SK-N-SH (cell line): ENCODE results near the gene INPP5A. TPM values are rescaled to one million over a fixed set of nuclear protein-coding genes. Genes with fewer than 3 reads are reported as not detected.

Source experiments
- CTCF ChIA-PET: fragments of 300-600, 350-600 bp; formaldehyde crosslinking; extraction: SDS; loops from one replicate; lab custom pipeline; 2021; lab: Yijun Ruan, JAX
- POLR2A ChIA-PET: fragments of 350-600 bp; sonication (Branson Sonifier 250); formaldehyde crosslinking; extraction: SDS; loops from one replicate; lab custom pipeline; 2020; ENCODE audit warnings: antibody characterized with exemption, inconsistent platforms; lab: Yijun Ruan, JAX
- DNase-seq: peaks from one replicate; pipeline ENCODE4 v3.0.0; 2012
- H2AFZ ChIP-seq: fragments of 200-600 bp; sonication (generic); 2 replicates; pipeline ENCODE4 v1.8.1; 2016; ENCODE audit warnings: antibody characterized with exemption, mild to moderate bottlenecking, low read depth
- H3F3A ChIP-seq: fragments of 200-600 bp; sonication (generic); replicated peaks from 2 replicates; pipeline ENCODE3; 2016; ENCODE audit warnings: antibody characterized with exemption, mild to moderate bottlenecking; ENCODE audit not compliant: insufficient read depth
- H3K27ac ChIP-seq, 2 experiments: fragments of 200-500 bp in 1 of 2; fragments of 200-600 bp in 1 of 2; sonication (Bioruptor generic) in 1 of 2; sonication (generic), shearing (Covaris generic) in 1 of 2; 2 replicates each; pipeline versions ENCODE4 v1.5.1 to v1.6.1; 2014 to 2016; ENCODE audit warnings: low read depth in 2 of 2, inconsistent platforms in 1 of 2, low read length in 1 of 2, mild to moderate bottlenecking in 1 of 2, mixed read lengths in 1 of 2
- H3K27me3 ChIP-seq: fragments of 200-600 bp; sonication (generic), shearing (Covaris generic); 2 replicates; pipeline ENCODE4 v1.6.1; 2016; ENCODE audit warnings: mixed run types; ENCODE audit not compliant: insufficient read depth
- H3K36me3 ChIP-seq, 2 experiments: fragments of 200-500 bp in 1 of 2; fragments of 200-600 bp in 1 of 2; sonication (Bioruptor generic) in 1 of 2; sonication (generic) in 1 of 2; replicated peaks in 1 of 2; 2 replicates each; pipeline versions ENCODE3 to v1.5.1; 2014 to 2016; ENCODE audit warnings: low read length in 1 of 2, mild to moderate bottlenecking in 1 of 2; ENCODE audit not compliant: insufficient read depth in 2 of 2, control insufficient read depth in 1 of 2
- H3K4me1 ChIP-seq, 2 experiments: fragments of 200-500 bp in 1 of 2; fragments of 200-600 bp in 1 of 2; sonication (Bioruptor generic) in 1 of 2; sonication (generic), shearing (Covaris generic) in 1 of 2; 2 replicates each; pipeline versions ENCODE4 v1.5.1 to v1.6.1; 2014 to 2016; ENCODE audit warnings: low read depth in 1 of 2, low read length in 1 of 2, mixed run types in 1 of 2; ENCODE audit not compliant: insufficient read depth in 2 of 2, control insufficient read depth in 1 of 2
- H3K4me2 ChIP-seq: fragments of 200-600 bp; sonication (generic), shearing (Covaris generic); 2 replicates; pipeline ENCODE4 v1.6.1; 2017; ENCODE audit warnings: mixed run types
- H3K4me3 ChIP-seq, 2 experiments: fragments of 200-500 bp in 1 of 2; fragments of 200-600 bp in 1 of 2; sonication (Bioruptor generic) in 1 of 2; sonication (generic), shearing (Covaris generic) in 1 of 2; 2 replicates each; pipeline versions ENCODE4 v1.5.1 to v1.8.1; 2014 to 2016; ENCODE audit warnings: low read depth in 2 of 2, inconsistent platforms in 1 of 2, low read length in 1 of 2, mild to moderate bottlenecking in 1 of 2, mixed read lengths in 1 of 2, moderate library complexity in 1 of 2
- H3K79me2 ChIP-seq: fragments of 200-600 bp; sonication (generic); 2 replicates; pipeline ENCODE4 v1.8.1; 2017; ENCODE audit warnings: mild to moderate bottlenecking; ENCODE audit not compliant: insufficient read depth
- H3K9ac ChIP-seq: fragments of 200-600 bp; sonication (generic); 2 replicates; pipeline ENCODE4 v1.6.1; 2017; ENCODE audit warnings: mixed run types
- H3K9me2 ChIP-seq: fragments of 200-600 bp; sonication (generic); 2 replicates; pipeline ENCODE4 v1.6.1; 2017; ENCODE audit warnings: mixed run types
- H3K9me3 ChIP-seq: fragments of 200-600 bp; sonication (generic); 2 replicates; pipeline ENCODE4 v1.6.1; 2017; ENCODE audit warnings: mixed run types, mild to moderate bottlenecking, moderate library complexity
- H4K20me1 ChIP-seq: fragments of 200-600 bp; sonication (generic); 2 replicates; pipeline ENCODE4 v1.6.1; 2017; ENCODE audit warnings: mild to moderate bottlenecking, mixed run types; ENCODE audit not compliant: insufficient read depth
- EP300 ChIP-seq, 2 experiments: IDR thresholded peaks; 2 replicates each; pipeline versions ENCODE4 v1.4.0 to v1.6.1; 2012; ENCODE audit warnings: borderline replicate concordance in 1 of 2, low read depth in 1 of 2, low read length in 1 of 2
- EZH2phosphoT487 ChIP-seq: fragments of 200-600 bp; sonication (generic); IDR thresholded peaks from 2 replicates; pipeline ENCODE4 v1.6.1; 2017; ENCODE audit warnings: low read depth, mixed run types, mild to moderate bottlenecking, antibody characterized with exemption, moderate library complexity, borderline replicate concordance
- FOXJ3 ChIP-seq: sonication (generic); formaldehyde crosslinking; IDR thresholded peaks from 2 replicates; pipeline ENCODE4 v1.5.1; 2020; ENCODE audit warnings: mild to moderate bottlenecking, missing genetic modification reagents
- JUND ChIP-seq: IDR thresholded peaks from 2 replicates; pipeline ENCODE4 v1.4.0; 2012
- MXI1 ChIP-seq: IDR thresholded peaks from 2 replicates; pipeline ENCODE4 v1.6.1; 2012; ENCODE audit warnings: mild to moderate bottlenecking, low read depth, low read length, improper control_type of control experiment
- POLR2AphosphoS5 ChIP-seq: IDR thresholded peaks from 2 replicates; pipeline ENCODE4 v1.6.1; 2012; ENCODE audit warnings: low read depth, low read length
- RAD21 ChIP-seq: IDR thresholded peaks from 2 replicates; pipeline ENCODE4 v1.6.1; 2012; ENCODE audit warnings: mild to moderate bottlenecking, low read length
- USF2 ChIP-seq: fragments of 150-350 bp; IDR thresholded peaks from 2 replicates; pipeline ENCODE4 v1.6.1; 2017; ENCODE audit warnings: antibody characterized with exemption, low read length, low read depth, borderline replicate concordance
- WGBS: methylation state at CpG from one replicate; pipeline ENCODE4 v1.1.6; 2017; ENCODE audit warnings: low lambda C conversion rate; 5-methylcytosine and 5-hydroxymethylcytosine counted together
- polyA plus RNA-seq, 3 experiments: library from polyadenylated mRNA; depleted of rRNA; stranded (reverse); fragments of >200 nt; gene quantifications; 2 replicates each; pipeline ENCODE4 v1.2.3, GENCODE V29; 2012
- TF ChIP-seq, protein P1 (sequence below): IDR thresholded peaks from 2 replicates; pipeline ENCODE4 v1.6.1; 2012; ENCODE audit warnings: mild to moderate bottlenecking, low read depth, low read length, moderate library complexity

The INPP5A gene
- polyA plus RNA-seq, 1 of the 3 experiments (the other 2 are of a cell fraction): 12.0 TPM

- Histone ChIP-seq H4K20me1 (no peaks in the 10 kb centered on the region), H3F3A (peaks cover 6% of the 10 kb centered on the region), H3K4me1 (peaks cover 0 to 2% of the 10 kb centered on the region in 2 experiments; a peak in 1 of 4 replicates), H3K4me3 (no peak overlapping the region), H3K9me3 (no peaks in the 10 kb centered on the region), H3K27me3 (peaks cover 5% of the 10 kb centered on the region; the same call in 1 of the 2 replicates), H3K79me2 (no peaks in the 10 kb centered on the region), H3K36me3 (no peaks in the 10 kb centered on the region), H3K9me2 (no peaks in the 10 kb centered on the region), H3K4me2 (no peak overlapping the region), H3K9ac (no peak overlapping the region), H3K27ac (no peak overlapping the region), H2AFZ (no peak overlapping the region)
- no peak for TF ChIP-seq USF2
- TF ChIP-seq EZH2phosphoT487: no peak
- ChIA-PET CTCF (no interaction called here), POLR2A (no interaction called here)
- no peak for DNase-seq
- whole genome bisulfite sequencing: 70% methylated on average over 15 of the region's 21 CpGs
Measured at GRCh38 chr10:132492323-132493025, 45.1 kb upstream of the INPP5A start.

DNA sequence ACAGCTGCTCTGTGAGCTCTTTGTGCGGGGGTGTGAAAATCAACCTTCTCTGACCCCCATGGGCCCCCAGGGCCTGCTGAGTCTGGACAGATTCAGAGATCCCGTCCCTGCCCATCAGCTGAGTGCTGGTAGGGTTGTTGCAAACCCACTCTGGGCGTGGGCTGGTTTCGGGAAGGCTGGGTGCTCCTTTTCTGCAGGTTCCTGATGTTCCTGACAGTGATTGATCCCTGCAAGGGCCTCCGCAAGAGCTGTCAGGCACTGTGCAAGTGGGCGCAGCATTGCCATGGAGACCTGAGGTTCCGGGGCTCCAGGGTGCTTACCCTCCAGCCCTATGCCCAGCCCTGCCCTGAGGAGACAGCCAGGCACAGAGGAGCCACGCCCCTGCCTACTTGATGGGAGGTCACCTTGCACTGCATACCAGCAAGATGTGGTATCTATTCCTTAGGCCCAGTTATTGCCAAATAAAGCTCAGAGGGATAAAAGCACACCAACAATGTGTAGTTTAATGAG lies 44.3 kb upstream of the INPP5A start:
- TF ChIP-seq POLR2AphosphoS5 (no peak), MXI1 (no peak), FOXJ3 (CRISPR knock-in tag) (no peak), RAD21 (no peak), EP300 (IDR thresholded peaks at IDR 0.05; ENCODE audit: borderline replicate concordance in 1 of 2, low read depth in 1 of 2, low read length in 1 of 2) (no peak), JUND (no peak)
- TF ChIP-seq, protein P1, sequence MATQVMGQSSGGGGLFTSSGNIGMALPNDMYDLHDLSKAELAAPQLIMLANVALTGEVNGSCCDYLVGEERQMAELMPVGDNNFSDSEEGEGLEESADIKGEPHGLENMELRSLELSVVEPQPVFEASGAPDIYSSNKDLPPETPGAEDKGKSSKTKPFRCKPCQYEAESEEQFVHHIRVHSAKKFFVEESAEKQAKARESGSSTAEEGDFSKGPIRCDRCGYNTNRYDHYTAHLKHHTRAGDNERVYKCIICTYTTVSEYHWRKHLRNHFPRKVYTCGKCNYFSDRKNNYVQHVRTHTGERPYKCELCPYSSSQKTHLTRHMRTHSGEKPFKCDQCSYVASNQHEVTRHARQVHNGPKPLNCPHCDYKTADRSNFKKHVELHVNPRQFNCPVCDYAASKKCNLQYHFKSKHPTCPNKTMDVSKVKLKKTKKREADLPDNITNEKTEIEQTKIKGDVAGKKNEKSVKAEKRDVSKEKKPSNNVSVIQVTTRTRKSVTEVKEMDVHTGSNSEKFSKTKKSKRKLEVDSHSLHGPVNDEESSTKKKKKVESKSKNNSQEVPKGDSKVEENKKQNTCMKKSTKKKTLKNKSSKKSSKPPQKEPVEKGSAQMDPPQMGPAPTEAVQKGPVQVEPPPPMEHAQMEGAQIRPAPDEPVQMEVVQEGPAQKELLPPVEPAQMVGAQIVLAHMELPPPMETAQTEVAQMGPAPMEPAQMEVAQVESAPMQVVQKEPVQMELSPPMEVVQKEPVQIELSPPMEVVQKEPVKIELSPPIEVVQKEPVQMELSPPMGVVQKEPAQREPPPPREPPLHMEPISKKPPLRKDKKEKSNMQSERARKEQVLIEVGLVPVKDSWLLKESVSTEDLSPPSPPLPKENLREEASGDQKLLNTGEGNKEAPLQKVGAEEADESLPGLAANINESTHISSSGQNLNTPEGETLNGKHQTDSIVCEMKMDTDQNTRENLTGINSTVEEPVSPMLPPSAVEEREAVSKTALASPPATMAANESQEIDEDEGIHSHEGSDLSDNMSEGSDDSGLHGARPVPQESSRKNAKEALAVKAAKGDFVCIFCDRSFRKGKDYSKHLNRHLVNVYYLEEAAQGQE: no peak
- TF ChIP-seq, all 33 proteins: peak for 0
- no peaks in the 10 kb centered on the region for H4K20me1 ChIP-seq
- no peak overlapping the region for H3K9ac ChIP-seq
- peaks cover 6% of the 10 kb centered on the region for H3F3A ChIP-seq
- H3K4me1 ChIP-seq: peaks cover 0 to 7% of the 10 kb centered on the region in 2 experiments; a peak in 1 of 4 replicates
- H3K36me3 ChIP-seq: no peaks in the 10 kb centered on the region
- DNase-seq: no peak
- H3K4me3 ChIP-seq: no peak overlapping the region
- H3K9me3 ChIP-seq: no peaks in the 10 kb centered on the region
- peaks cover 5% of the 10 kb centered on the region; the same call in 1 of the 2 replicates for H3K27me3 ChIP-seq
- H3K79me2 ChIP-seq: no peaks in the 10 kb centered on the region
- 24% methylated on average over 4 of the region's 8 CpGs for WGBS
- ChIA-PET CTCF (no interaction called here), POLR2A (no interaction called here)
- no peak overlapping the region for H2AFZ ChIP-seq
- no peak overlapping the region for H3K27ac ChIP-seq
- no peak overlapping the region for H3K4me2 ChIP-seq
- no peaks in the 10 kb centered on the region for H3K9me2 ChIP-seq
